Keratinocyte (primary cell): ENCODE measurements around the gene BCL6B. TPM values are rescaled to one million over a fixed set of nuclear protein-coding genes. Genes with fewer than 3 reads are reported as not detected.

Experiments
- DNase-seq: peaks from one replicate; pipeline ENCODE4 v3.0.0-alpha.2; 2011; ENCODE audit warnings: low read depth, missing footprints, low spot score
- FAIRE-seq: peaks from 2 replicates; lab custom pipeline; 2011; peaks lifted over from hg19 to GRCh38; lab: Jason Lieb, UNC
- H2AFZ ChIP-seq: 2 replicates; pipeline ENCODE4 v1.6.0; 2012; ENCODE audit warnings: low read length, control low read depth, inconsistent platforms; ENCODE audit not compliant: control insufficient read depth
- H3K27ac ChIP-seq: 2 replicates; pipeline ENCODE4 v1.5.1; 2011; ENCODE audit warnings: low read length; ENCODE audit not compliant: control insufficient read depth, insufficient read depth
- H3K27me3 ChIP-seq: 3 replicates; pipeline ENCODE4 v1.6.0; 2011; ENCODE audit warnings: low read length; ENCODE audit not compliant: control insufficient read depth, insufficient read depth; ENCODE audit errors: extremely low read depth
- H3K36me3 ChIP-seq, 2 experiments: 2 replicates in 1 of 2; 3 replicates in 1 of 2; pipeline ENCODE4 v1.5.1; 2011; ENCODE audit warnings: low read length in 2 of 2, mild to moderate bottlenecking in 1 of 2; ENCODE audit not compliant: control insufficient read depth in 2 of 2, insufficient read depth in 2 of 2; ENCODE audit errors: extremely low read depth in 1 of 2
- H3K4me1 ChIP-seq: 3 replicates; pipeline ENCODE4 v1.5.1; 2011; ENCODE audit warnings: low read length; ENCODE audit not compliant: control insufficient read depth, insufficient read depth; ENCODE audit errors: extremely low read depth
- H3K4me2 ChIP-seq: 3 replicates; pipeline ENCODE4 v1.6.0; 2011; ENCODE audit warnings: low read depth, low read length; ENCODE audit not compliant: control insufficient read depth, insufficient read depth; ENCODE audit errors: extremely low read depth
- H3K4me3 ChIP-seq, 3 experiments: fragments of 200-600 bp in 1 of 3; sonication (generic) in 1 of 3; 2 replicates in 2 of 3; 3 replicates in 1 of 3; pipeline ENCODE4 v1.5.1; 2011 to 2016; ENCODE audit warnings: low read length in 3 of 3, mild to moderate bottlenecking in 3 of 3, control low read depth in 2 of 3, inconsistent platforms in 1 of 3, low read depth in 1 of 3, mixed read lengths in 1 of 3, mixed run types in 1 of 3, moderate library complexity in 1 of 3; ENCODE audit not compliant: control insufficient read depth in 2 of 3, insufficient read depth in 2 of 3; ENCODE audit errors: extremely low read depth in 1 of 3
- H3K79me2 ChIP-seq: 2 replicates; pipeline ENCODE4 v1.6.0; 2012; ENCODE audit warnings: low read length; ENCODE audit not compliant: control insufficient read depth, insufficient read depth
- H3K9ac ChIP-seq: 3 replicates; pipeline ENCODE4 v1.6.0; 2011; ENCODE audit warnings: low read length; ENCODE audit not compliant: control insufficient read depth, insufficient read depth; ENCODE audit errors: extremely low read depth
- H3K9me1 ChIP-seq: 3 replicates; pipeline ENCODE4 v1.6.0; 2011; ENCODE audit warnings: low read length; ENCODE audit not compliant: control insufficient read depth, insufficient read depth; ENCODE audit errors: extremely low read depth
- H3K9me3 ChIP-seq: 2 replicates; pipeline ENCODE4 v1.5.1; 2012; ENCODE audit warnings: low read depth, low read length; ENCODE audit not compliant: control insufficient read depth
- H4K20me1 ChIP-seq: 3 replicates; pipeline ENCODE4 v1.6.0; 2011; ENCODE audit warnings: low read length; ENCODE audit not compliant: control insufficient read depth, insufficient read depth; ENCODE audit errors: extremely low read depth
- EZH2 ChIP-seq: IDR thresholded peaks from one replicate; pipeline ENCODE4 v1.6.1; 2012; ENCODE audit warnings: inconsistent platforms, mild to moderate bottlenecking, low read length, moderate library complexity
- dilution Hi-C: fragments of 300-500 bp; cut with MboI; formaldehyde crosslinking; loops from one replicate; pipeline ENCODE4 v1.7.0; 2020; ENCODE audit warnings: low sequenced_read_pairs; ENCODE audit not compliant: extremely low pct_ligation_motif_present
- polyA plus RNA-seq, 5 experiments: library from polyadenylated mRNA; depleted of rRNA in 3 of 5; stranded (reverse) in 3 of 5; stranded (forward) in 1 of 5; unstranded in 1 of 5; fragments of >200 nt; gene quantifications; 1 replicate in 1 of 5; 2 replicates in 3 of 5; 3 replicates in 1 of 5; pipeline versions ENCODE4 v1.2.1 to v1.2.3, GENCODE V29; 2011 to 2012; ENCODE audit warnings: missing spikeins in 2 of 5, low read depth in 1 of 5, low replicate concordance in 1 of 5
- TF ChIP-seq, protein P1 (sequence below), 3 experiments: IDR thresholded peaks in 1 of 3; conservative IDR thresholded peaks in 1 of 3; optimal IDR thresholded peaks in 1 of 3; 2 replicates in 2 of 3; 3 replicates in 1 of 3; pipeline versions ENCODE3 to v1.5.1; 2011; ENCODE audit warnings: low read length in 3 of 3, mild to moderate bottlenecking in 3 of 3, moderate library complexity in 2 of 3, control low read depth in 1 of 3, inconsistent platforms in 1 of 3; ENCODE audit not compliant: insufficient read depth in 2 of 3; ENCODE audit errors: extremely low read depth in 1 of 3

Gene BCL6B
- polyA plus RNA-seq, 1 donor (not counting 4 experiments of a cell fraction or from before 2014, with no cell fraction given) = not detected

DNA sequence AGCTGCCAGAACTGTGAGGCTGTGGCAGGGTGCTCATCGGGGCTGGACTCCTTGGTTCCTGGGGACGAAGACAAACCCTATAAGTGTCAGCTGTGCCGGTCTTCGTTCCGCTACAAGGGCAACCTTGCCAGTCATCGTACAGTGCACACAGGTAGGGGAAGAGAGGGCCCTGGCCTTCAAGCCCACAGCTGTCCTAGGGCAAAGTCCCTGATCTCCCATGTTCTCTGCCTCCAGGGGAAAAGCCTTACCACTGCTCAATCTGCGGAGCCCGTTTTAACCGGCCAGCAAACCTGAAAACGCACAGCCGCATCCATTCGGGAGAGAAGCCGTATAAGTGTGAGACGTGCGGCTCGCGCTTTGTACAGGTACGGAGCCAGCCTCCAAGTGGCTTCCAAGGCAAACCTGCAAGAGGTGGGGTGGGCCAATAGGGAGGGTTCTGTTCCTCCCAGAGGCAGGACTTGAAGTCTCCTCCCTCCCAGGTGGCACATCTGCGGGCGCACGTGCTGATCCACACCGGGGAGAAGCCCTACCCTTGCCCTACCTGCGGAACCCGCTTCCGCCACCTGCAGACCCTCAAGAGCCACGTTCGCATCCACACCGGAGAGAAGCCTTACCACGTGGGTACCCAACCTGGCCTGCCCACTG is 3.7 kb downstream of the BCL6B start:
- dilution Hi-C loops = no loop called here
- no peak for FAIRE-seq
- Histone ChIP-seq H3K9ac (no peak overlapping the region), H3K27ac (no peak overlapping the region), H3K9me3 (no peaks in the 10 kb centered on the region), H4K20me1 (no peaks in the 10 kb centered on the region), H3K36me3 (no peaks in the 10 kb centered on the region), H3K4me1 (no peaks in the 10 kb centered on the region), H3K4me2 (no peak overlapping the region), H2AFZ (no peak overlapping the region), H3K9me1 (no peaks in the 10 kb centered on the region), H3K79me2 (no peaks in the 10 kb centered on the region), H3K4me3 (no peak overlapping the region), H3K27me3 (peaks cover 12% of the 10 kb centered on the region)
- no peak for DNase-seq
- TF ChIP-seq EZH2 = no peak
- TF ChIP-seq, protein P1, sequence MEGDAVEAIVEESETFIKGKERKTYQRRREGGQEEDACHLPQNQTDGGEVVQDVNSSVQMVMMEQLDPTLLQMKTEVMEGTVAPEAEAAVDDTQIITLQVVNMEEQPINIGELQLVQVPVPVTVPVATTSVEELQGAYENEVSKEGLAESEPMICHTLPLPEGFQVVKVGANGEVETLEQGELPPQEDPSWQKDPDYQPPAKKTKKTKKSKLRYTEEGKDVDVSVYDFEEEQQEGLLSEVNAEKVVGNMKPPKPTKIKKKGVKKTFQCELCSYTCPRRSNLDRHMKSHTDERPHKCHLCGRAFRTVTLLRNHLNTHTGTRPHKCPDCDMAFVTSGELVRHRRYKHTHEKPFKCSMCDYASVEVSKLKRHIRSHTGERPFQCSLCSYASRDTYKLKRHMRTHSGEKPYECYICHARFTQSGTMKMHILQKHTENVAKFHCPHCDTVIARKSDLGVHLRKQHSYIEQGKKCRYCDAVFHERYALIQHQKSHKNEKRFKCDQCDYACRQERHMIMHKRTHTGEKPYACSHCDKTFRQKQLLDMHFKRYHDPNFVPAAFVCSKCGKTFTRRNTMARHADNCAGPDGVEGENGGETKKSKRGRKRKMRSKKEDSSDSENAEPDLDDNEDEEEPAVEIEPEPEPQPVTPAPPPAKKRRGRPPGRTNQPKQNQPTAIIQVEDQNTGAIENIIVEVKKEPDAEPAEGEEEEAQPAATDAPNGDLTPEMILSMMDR (optimal IDR thresholded peaks at IDR 0.05 in 1 of 3, IDR thresholded peaks at IDR 0.05 in 1 of 3, conservative IDR thresholded peaks at IDR 0.05 in 1 of 3; ENCODE audit: extremely low read depth in 1 of 3, insufficient read depth in 2 of 3, low read length in 3 of 3) = no peak

GRCh38 chr17:7027335-7027734 is 4.5 kb downstream of the BCL6B start:
- Histone ChIP-seq H3K9me1 (no peaks in the 10 kb centered on the region), H2AFZ (no peak overlapping the region), H3K4me3 (no peak overlapping the region), H3K9ac (no peak overlapping the region), H4K20me1 (no peaks in the 10 kb centered on the region), H3K36me3 (no peaks in the 10 kb centered on the region), H3K4me1 (no peaks in the 10 kb centered on the region), H3K27me3 (peaks cover 11% of the 10 kb centered on the region), H3K4me2 (no peak overlapping the region), H3K79me2 (no peaks in the 10 kb centered on the region), H3K27ac (no peak overlapping the region), H3K9me3 (no peaks in the 10 kb centered on the region)
- DNase-seq = no peak
- dilution Hi-C loops = no loop called here
- FAIRE-seq = no peak
- TF ChIP-seq, protein P1 (optimal IDR thresholded peaks at IDR 0.05 in 1 of 3, IDR thresholded peaks at IDR 0.05 in 1 of 3, conservative IDR thresholded peaks at IDR 0.05 in 1 of 3; ENCODE audit: extremely low read depth in 1 of 3, insufficient read depth in 2 of 3, low read length in 3 of 3) = no peak
- no peak for TF ChIP-seq EZH2
